ENCODE data around the gene CARD19.
"Not testable (repeated sequence)": the region's sequence is repeated elsewhere in the genome, so short reads cannot be mapped to it uniquely, and the experiment has no call there.

Gene CARD19

GRCh38 chr9:93107825-93108161 is 11.8 kb downstream of the CARD19 start:
- no peak for DNase-seq

GRCh38 chr9:93108291-93109041 is 12.4 kb downstream of the CARD19 start:
- no peak for DNase-seq

- DNase-seq = no peak
Observed at GRCh38 chr9:93110311-93110855, 14.4 kb downstream of the CARD19 start.

GRCh38 chr9:93111001-93111370 is 15.0 kb downstream of the CARD19 start:
- no peak for DNase-seq

GRCh38 chr9:93111371-93112115 is 15.5 kb downstream of the CARD19 start:
- DNase-seq = no peak

- no peak for DNase-seq
Observed at GRCh38 chr9:93112116-93112863, 16.3 kb downstream of the CARD19 start.

- DNase-seq = no peak
Observed at GRCh38 chr9:93112864-93113389, 16.9 kb downstream of the CARD19 start.

- DNase-seq = no peak
Observed at GRCh38 chr9:93114169-93114983, 18.4 kb downstream of the CARD19 start.

GRCh38 chr9:93114984-93115335 is 18.9 kb downstream of the CARD19 start:
- no peak for DNase-seq

- no peak for DNase-seq
Observed at GRCh38 chr9:93115486-93116071, 19.6 kb downstream of the CARD19 start.

- DNase-seq = no peak
Observed at GRCh38 chr9:93116072-93116961, 20.3 kb downstream of the CARD19 start.

GRCh38 chr9:93117521-93117920 is 21.5 kb downstream of the CARD19 start:
- not testable (repeated sequence) for DNase-seq

- DNase-seq = no peak
Observed at GRCh38 chr9:93117924-93118862, 22.2 kb downstream of the CARD19 start.

GRCh38 chr9:93118863-93119702 is 23.1 kb downstream of the CARD19 start:
- DNase-seq = no peak

- no peak for DNase-seq
Observed at GRCh38 chr9:93119703-93119952, 23.6 kb downstream of the CARD19 start.

GRCh38 chr9:93119953-93120845 is 24.2 kb downstream of the CARD19 start:
- peak; percentile 56 for DNase-seq

- DNase-seq = no peak
Observed at GRCh38 chr9:93120846-93121315, 24.9 kb downstream of the CARD19 start.
